H1 (cell line): ENCODE results near the gene HS6ST2. TPM values are rescaled to one million over a fixed set of nuclear protein-coding genes. Genes with fewer than 3 reads are reported as not detected.

Experiments
- CTCF ChIA-PET: fragments of 300-600 bp; sonication (Branson Sonifier 250); formaldehyde crosslinking; loops from one replicate; lab custom pipeline; 2021; ENCODE audit not compliant: partially characterized antibody; lab: Charles Lee
- POLR2A ChIA-PET: fragments of 300-600 bp; sonication (Branson Sonifier 250); formaldehyde crosslinking; loops from one replicate; lab custom pipeline; 2021; ENCODE audit warnings: inconsistent platforms; ENCODE audit not compliant: partially characterized antibody; lab: Charles Lee
- DNase-seq, 2 experiments: peaks; one replicate each; pipeline versions ENCODE4 v3.0.0 to v3.0.0-alpha.2; 2010 to 2022; ENCODE audit warnings: low spot score in 2 of 2, low read depth in 1 of 2, mixed read lengths in 1 of 2
- FAIRE-seq: peaks from 2 replicates; lab custom pipeline; 2011; peaks lifted over from hg19 to GRCh38; lab: Jason Lieb, UNC
- H2AFZ ChIP-seq: 2 replicates; pipeline ENCODE4 v1.8.1; 2012; ENCODE audit warnings: low read length, inconsistent platforms
- H2AK5ac ChIP-seq: 2 replicates; pipeline ENCODE4 v1.6.1; 2013; ENCODE audit warnings: low read depth, low read length
- H2BK120ac ChIP-seq: replicated peaks from 2 replicates; pipeline ENCODE3; 2013; ENCODE audit warnings: low read depth, low read length, inconsistent platforms
- H2BK12ac ChIP-seq: 2 replicates; pipeline ENCODE4 v1.6.1; 2013; ENCODE audit warnings: low read depth, low read length
- H2BK15ac ChIP-seq: 2 replicates; pipeline ENCODE4 v1.6.1; 2013; ENCODE audit warnings: low read length
- H2BK20ac ChIP-seq: 2 replicates; pipeline ENCODE4 v1.6.1; 2013; ENCODE audit warnings: low read length
- H2BK5ac ChIP-seq: 2 replicates; pipeline ENCODE4 v1.6.1; 2013; ENCODE audit warnings: low read depth, low read length
- H3K14ac ChIP-seq: 2 replicates; pipeline ENCODE4 v1.6.1; 2013; ENCODE audit warnings: inconsistent platforms; ENCODE audit not compliant: insufficient read length
- H3K18ac ChIP-seq: 2 replicates; pipeline ENCODE4 v1.6.1; 2013; ENCODE audit warnings: low read length; ENCODE audit errors: extremely low read depth
- H3K23ac ChIP-seq: 2 replicates; pipeline ENCODE4 v1.6.1; 2013; ENCODE audit warnings: inconsistent platforms; ENCODE audit not compliant: insufficient read length
- H3K23me2 ChIP-seq: 2 replicates; pipeline ENCODE4 v1.6.1; 2013; ENCODE audit warnings: low read depth, low read length
- H3K27ac ChIP-seq: 2 replicates; pipeline ENCODE4 v1.6.1; 2011; ENCODE audit warnings: low read depth, low read length, inconsistent platforms
- H3K27me3 ChIP-seq, 4 experiments: replicated peaks in 1 of 4; 1 replicate in 1 of 4; 2 replicates in 3 of 4; pipeline versions ENCODE4 v1.6.1 to v1.8.1; 2011 to 2013; ENCODE audit warnings: low read length in 3 of 4, mild to moderate bottlenecking in 3 of 4, inconsistent platforms in 2 of 4, mixed read lengths in 2 of 4, moderate library complexity in 1 of 4; ENCODE audit not compliant: control insufficient read depth in 3 of 4, insufficient read depth in 3 of 4; ENCODE audit errors: extremely low read depth in 1 of 4
- H3K36me3 ChIP-seq, 4 experiments: 2 replicates each; pipeline versions ENCODE4 v1.6.1 to v1.8.1; 2011 to 2013; ENCODE audit warnings: mild to moderate bottlenecking in 4 of 4, low read length in 3 of 4, moderate library complexity in 2 of 4, control low read depth in 1 of 4, inconsistent platforms in 1 of 4; ENCODE audit not compliant: insufficient read depth in 4 of 4, control insufficient read depth in 2 of 4
- H3K4ac ChIP-seq: replicated peaks from 2 replicates; pipeline ENCODE3; 2013; ENCODE audit warnings: low read length, low read depth, mixed read lengths, inconsistent platforms; ENCODE audit not compliant: insufficient read length
- H3K4me1 ChIP-seq, 4 experiments: replicated peaks in 1 of 4; 1 replicate in 1 of 4; 2 replicates in 3 of 4; pipeline versions ENCODE4 v1.6.1 to v1.8.1; 2011 to 2013; ENCODE audit warnings: low read length in 3 of 4, inconsistent platforms in 2 of 4, mixed read lengths in 1 of 4; ENCODE audit not compliant: insufficient read depth in 4 of 4, control insufficient read depth in 3 of 4
- H3K4me2 ChIP-seq, 2 experiments: 2 replicates each; pipeline versions ENCODE4 v1.6.1 to v1.8.1; 2011 to 2013; ENCODE audit warnings: low read depth in 2 of 2, low read length in 2 of 2, control low read depth in 1 of 2, inconsistent platforms in 1 of 2, mild to moderate bottlenecking in 1 of 2; ENCODE audit not compliant: insufficient read depth in 1 of 2
- H3K4me3 ChIP-seq, 4 experiments: fragments of 200-600, 300-600 bp in 1 of 4; sonication (generic), shearing (Covaris generic), sonication (Bioruptor Twin) in 1 of 4; 2 replicates each; pipeline versions ENCODE4 v1.5.1 to v1.8.1; 2011 to 2016; ENCODE audit warnings: low read length in 4 of 4, low read depth in 3 of 4, control low read depth in 2 of 4, inconsistent platforms in 2 of 4, mild to moderate bottlenecking in 2 of 4, mixed read lengths in 1 of 4, moderate library complexity in 1 of 4; ENCODE audit not compliant: insufficient read depth in 2 of 4; ENCODE audit errors: extremely low read depth in 1 of 4
- H3K56ac ChIP-seq: replicated peaks from 2 replicates; pipeline ENCODE3; 2013; ENCODE audit warnings: low read depth, mild to moderate bottlenecking, mixed read lengths, low read length, inconsistent platforms; ENCODE audit not compliant: insufficient read length
- H3K79me1 ChIP-seq: 2 replicates; pipeline ENCODE4 v1.6.1; 2013; ENCODE audit warnings: low read depth, low read length, control low read depth
- H3K79me2 ChIP-seq, 2 experiments: 2 replicates each; pipeline versions ENCODE4 v1.6.1 to v1.8.1; 2012 to 2013; ENCODE audit warnings: low read length in 2 of 2, mild to moderate bottlenecking in 2 of 2, inconsistent platforms in 1 of 2; ENCODE audit not compliant: insufficient read depth in 2 of 2, control insufficient read depth in 1 of 2
- H3K9ac ChIP-seq, 4 experiments: replicated peaks in 1 of 4; 1 replicate in 1 of 4; 2 replicates in 3 of 4; pipeline versions ENCODE4 v1.6.1 to v1.8.1; 2011 to 2013; ENCODE audit warnings: low read depth in 3 of 4, low read length in 3 of 4, control low read depth in 2 of 4, mild to moderate bottlenecking in 2 of 4, moderate library complexity in 2 of 4, inconsistent platforms in 1 of 4; ENCODE audit errors: extremely low read depth in 1 of 4
- H3K9me3 ChIP-seq, 2 experiments: 2 replicates each; pipeline versions ENCODE4 v1.6.1 to v1.8.1; 2012 to 2013; ENCODE audit warnings: mild to moderate bottlenecking in 2 of 2, moderate library complexity in 2 of 2, control low read depth in 1 of 2, inconsistent platforms in 1 of 2, low read depth in 1 of 2, low read length in 1 of 2, mixed read lengths in 1 of 2; ENCODE audit not compliant: insufficient read depth in 2 of 2
- H4K20me1 ChIP-seq, 2 experiments: replicated peaks in 1 of 2; 2 replicates each; pipeline versions ENCODE3 to v1.8.1; 2011 to 2013; ENCODE audit warnings: inconsistent platforms in 2 of 2, low read length in 2 of 2, mild to moderate bottlenecking in 1 of 2; ENCODE audit not compliant: insufficient read depth in 2 of 2, control insufficient read depth in 1 of 2
- H4K5ac ChIP-seq: 2 replicates; pipeline ENCODE4 v1.6.1; 2013; ENCODE audit warnings: low read length, low read depth, mixed read lengths, inconsistent platforms; ENCODE audit not compliant: insufficient read length
- H4K8ac ChIP-seq: 2 replicates; pipeline ENCODE4 v1.8.0; 2013; ENCODE audit warnings: mild to moderate bottlenecking, moderate library complexity, low read length, inconsistent platforms; ENCODE audit not compliant: insufficient read depth; ENCODE audit errors: extremely low read depth
- H4K91ac ChIP-seq: replicated peaks from 2 replicates; pipeline ENCODE3; 2013; ENCODE audit warnings: low read length, mixed read lengths, inconsistent platforms; ENCODE audit not compliant: insufficient read length
- GTF2F1 ChIP-seq: IDR thresholded peaks from 2 replicates; pipeline ENCODE4 v1.6.1; 2012; ENCODE audit warnings: low read depth, low read length, improper control_type of control experiment, borderline replicate concordance
- JUN ChIP-seq: IDR thresholded peaks from 2 replicates; pipeline ENCODE4 v1.6.1; 2011; ENCODE audit warnings: low read depth, mild to moderate bottlenecking, improper control_type of control experiment, low read length
- SP1 ChIP-seq: IDR thresholded peaks from 2 replicates; pipeline ENCODE4 v1.6.1; 2011; ENCODE audit warnings: low read depth, low read length
- YY1 ChIP-seq: IDR thresholded peaks from 2 replicates; pipeline ENCODE4 v1.6.1; 2011; ENCODE audit warnings: low read depth, mild to moderate bottlenecking, low read length
- WGBS, 2 experiments: shearing (Covaris generic) in 1 of 2; methylation state at CpG; one replicate each; pipeline versions ENCODE4 v1.1.6 to v1.1.7; 2013 to 2015; ENCODE audit warnings: low lambda C conversion rate in 2 of 2, mixed read lengths in 2 of 2, inconsistent platforms in 1 of 2, low coverage in 1 of 2, missing lambda C conversion rate in 1 of 2; ENCODE audit not compliant: insufficient replicate concordance in 2 of 2, insufficient coverage in 1 of 2, insufficient read length in 1 of 2; ENCODE audit errors: extremely low coverage in 1 of 2, missing lambda C conversion rate in 1 of 2; 5-methylcytosine and 5-hydroxymethylcytosine counted together
- polyA plus RNA-seq, 7 experiments: library from polyadenylated mRNA; depleted of rRNA in 3 of 7; stranded (reverse) in 5 of 7; unstranded in 2 of 7; fragments of >200 nt in 5 of 7; fragments of 200-250 nt in 2 of 7; gene quantifications; 1 replicate in 5 of 7; 2 replicates in 1 of 7; 4 replicates in 1 of 7; pipeline versions ENCODE4 v1.2.1 to v1.2.3, GENCODE V29; 2011 to 2013; ENCODE audit warnings: missing spikeins in 2 of 7, mixed read lengths in 2 of 7
- total RNA-seq: library from RNA; stranded (reverse); fragmentation: NEBNext Ultra II Directional; extraction: Animal tissue kit (Norgen Biotek cat#: 25700); gene quantifications from 2 replicates; pipeline ENCODE4 v1.2.1, GENCODE V29; 2021
- TF ChIP-seq, protein P1 (sequence below), 3 experiments: IDR thresholded peaks; 1 replicate in 2 of 3; 2 replicates in 1 of 3; pipeline versions ENCODE4 v1.5.1 to v1.6.1; 2011; ENCODE audit warnings: low read length in 3 of 3, mild to moderate bottlenecking in 3 of 3, inconsistent platforms in 2 of 3, low read depth in 1 of 3, moderate library complexity in 1 of 3; ENCODE audit not compliant: insufficient read depth in 1 of 3; ENCODE audit errors: control extremely low read depth in 1 of 3
- TF ChIP-seq, protein P2 (sequence below): IDR thresholded peaks from 2 replicates; pipeline ENCODE4 v1.6.1; 2012; ENCODE audit warnings: inconsistent platforms

The HS6ST2 gene
- total and polyA plus RNA-seq, 2 of the 8 experiments (the other 6 are each of a cell fraction or from before 2014, with no cell fraction given): 3.9 TPM

DNA sequence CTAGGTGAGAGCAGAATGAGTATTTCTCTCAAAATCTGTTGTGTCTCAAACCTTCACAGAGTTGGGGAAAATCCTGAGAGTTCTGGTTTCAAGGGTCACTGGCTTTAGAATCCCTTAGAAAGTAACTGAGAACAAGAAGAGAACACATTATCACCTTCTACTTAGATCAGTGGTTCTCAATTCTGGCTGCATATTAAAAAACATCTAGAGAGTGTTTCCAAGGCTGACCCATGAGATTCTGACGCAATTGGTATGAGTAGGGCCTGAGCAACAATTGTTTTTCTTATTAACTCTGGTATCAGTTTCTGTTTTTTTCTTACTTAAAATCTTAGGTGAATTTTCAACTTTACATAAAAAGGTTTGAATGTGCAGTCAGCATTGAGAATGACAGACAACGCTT, 212.8 kb downstream of the HS6ST2 start:
- no peak overlapping the region for H3K4me2 ChIP-seq
- H3K36me3 ChIP-seq: no peaks in the 10 kb centered on the region
- H4K5ac ChIP-seq: no peak overlapping the region
- no peak overlapping the region for H3K9ac ChIP-seq
- no peak overlapping the region for H2AFZ ChIP-seq
- no peak overlapping the region for H4K91ac ChIP-seq
- ChIA-PET POLR2A (no interaction called here), CTCF (interaction anchor here (1.2 to 1.5 kb wide), 2 partner anchors 259 to 925 kb away, joined by 3 read pairs; no protein-coding TSS in a partner anchor)
- H2BK5ac ChIP-seq: no peak overlapping the region
- no peak for DNase-seq
- H3K14ac ChIP-seq: no peak overlapping the region
- WGBS, 2 experiments: no CpG with 5 or more reads among the region's 2 CpGs
- H3K56ac ChIP-seq: no peak overlapping the region
- H2BK12ac ChIP-seq: no peak overlapping the region
- H3K4me1 ChIP-seq: peaks cover 2 to 13% (median 6%) of the 10 kb centered on the region in 4 experiments; a peak in 4 of 7 replicates
- H3K23me2 ChIP-seq: no peaks in the 10 kb centered on the region
- FAIRE-seq: no peak
- no peak overlapping the region for H2BK20ac ChIP-seq
- H3K27me3 ChIP-seq: peaks cover 1 to 32% (median 14%) of the 10 kb centered on the region in 4 experiments; a peak in 6 of 7 replicates
- no peak overlapping the region for H3K23ac ChIP-seq
- H3K18ac ChIP-seq: no peak overlapping the region
- H3K9me3 ChIP-seq: no peaks in the 10 kb centered on the region
- no peak overlapping the region for H4K8ac ChIP-seq
- no peak overlapping the region for H2AK5ac ChIP-seq
- no peak overlapping the region for H3K27ac ChIP-seq
- no peaks in the 10 kb centered on the region for H3K79me2 ChIP-seq
- H4K20me1 ChIP-seq: no peaks in the 10 kb centered on the region
- no peak overlapping the region for H2BK120ac ChIP-seq
- H3K4ac ChIP-seq: no peak overlapping the region
- H3K4me3 ChIP-seq: no peak overlapping the region
- H3K79me1 ChIP-seq: no peaks in the 10 kb centered on the region
- H2BK15ac ChIP-seq: no peak overlapping the region
- TF ChIP-seq, protein P1, sequence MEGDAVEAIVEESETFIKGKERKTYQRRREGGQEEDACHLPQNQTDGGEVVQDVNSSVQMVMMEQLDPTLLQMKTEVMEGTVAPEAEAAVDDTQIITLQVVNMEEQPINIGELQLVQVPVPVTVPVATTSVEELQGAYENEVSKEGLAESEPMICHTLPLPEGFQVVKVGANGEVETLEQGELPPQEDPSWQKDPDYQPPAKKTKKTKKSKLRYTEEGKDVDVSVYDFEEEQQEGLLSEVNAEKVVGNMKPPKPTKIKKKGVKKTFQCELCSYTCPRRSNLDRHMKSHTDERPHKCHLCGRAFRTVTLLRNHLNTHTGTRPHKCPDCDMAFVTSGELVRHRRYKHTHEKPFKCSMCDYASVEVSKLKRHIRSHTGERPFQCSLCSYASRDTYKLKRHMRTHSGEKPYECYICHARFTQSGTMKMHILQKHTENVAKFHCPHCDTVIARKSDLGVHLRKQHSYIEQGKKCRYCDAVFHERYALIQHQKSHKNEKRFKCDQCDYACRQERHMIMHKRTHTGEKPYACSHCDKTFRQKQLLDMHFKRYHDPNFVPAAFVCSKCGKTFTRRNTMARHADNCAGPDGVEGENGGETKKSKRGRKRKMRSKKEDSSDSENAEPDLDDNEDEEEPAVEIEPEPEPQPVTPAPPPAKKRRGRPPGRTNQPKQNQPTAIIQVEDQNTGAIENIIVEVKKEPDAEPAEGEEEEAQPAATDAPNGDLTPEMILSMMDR (IDR thresholded peaks at IDR 0.05; ENCODE audit: control extremely low read depth in 1 of 3, insufficient read depth in 1 of 3, low read depth in 1 of 3, low read length in 3 of 3): no peak
- TF ChIP-seq, protein P2, sequence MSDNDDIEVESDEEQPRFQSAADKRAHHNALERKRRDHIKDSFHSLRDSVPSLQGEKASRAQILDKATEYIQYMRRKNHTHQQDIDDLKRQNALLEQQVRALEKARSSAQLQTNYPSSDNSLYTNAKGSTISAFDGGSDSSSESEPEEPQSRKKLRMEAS: no peak
- TF ChIP-seq GTF2F1: no peak
- TF ChIP-seq SP1: no peak
- no peak for TF ChIP-seq YY1
- TF ChIP-seq JUN: no peak
